ENCODE results near the gene ELF3. TPM values are rescaled to one million over a fixed set of nuclear protein-coding genes. Genes with fewer than 3 reads are reported as not detected.

Gene ELF3
- total RNA-seq, result under 1 TPM in 3 of 4 donors, not detected in 1; 0.17 to 0.44 (median 0.38) TPM

DNA sequence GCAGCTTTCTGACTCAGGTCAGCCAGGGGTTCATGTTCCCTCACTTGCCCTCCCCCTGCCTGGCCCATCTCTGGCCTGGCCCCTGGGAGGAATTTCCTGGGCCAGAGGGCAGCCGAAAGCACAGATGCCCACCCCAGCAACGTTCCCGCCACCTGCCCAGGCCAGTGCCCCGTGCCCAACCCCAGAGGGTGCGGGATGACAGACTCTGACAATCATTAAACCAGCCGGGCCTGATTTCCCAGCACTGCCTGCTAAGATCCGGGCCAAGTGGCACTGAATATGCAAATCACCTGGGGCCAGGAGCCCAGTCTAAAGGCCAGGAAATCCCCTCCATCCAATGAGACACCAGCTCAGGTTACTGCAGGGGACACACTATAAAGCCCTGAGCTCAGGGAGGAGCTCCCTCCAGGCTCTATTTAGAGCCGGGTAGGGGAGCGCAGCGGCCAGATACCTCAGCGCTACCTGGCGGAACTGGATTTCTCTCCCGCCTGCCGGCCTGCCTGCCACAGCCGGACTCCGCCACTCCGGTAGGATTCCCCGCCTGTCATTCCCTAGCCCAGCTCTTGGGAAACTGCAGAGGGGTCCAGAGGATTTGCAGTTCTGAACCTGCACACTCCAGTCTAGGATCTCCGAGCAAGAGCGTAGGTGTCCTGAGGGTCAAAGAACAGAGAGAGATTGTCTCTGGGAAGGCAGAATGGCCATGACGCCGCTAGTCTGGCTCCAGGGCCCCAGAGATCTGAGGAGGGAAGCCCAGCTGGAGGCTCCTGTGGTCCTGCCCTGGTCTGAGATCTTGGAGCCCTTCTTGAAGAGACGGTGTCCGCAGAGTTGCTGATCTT lies at the start of gene ELF3:
Gene ELF3 (plus strand): TSS at position 408 of the 836 bp plus-strand sequence. CDS start 550 bp downstream, outside the sequence.
- TF ChIP-seq CTCF (IDR thresholded peaks at IDR 0.05; ENCODE audit: low read depth), result no peak

DNA sequence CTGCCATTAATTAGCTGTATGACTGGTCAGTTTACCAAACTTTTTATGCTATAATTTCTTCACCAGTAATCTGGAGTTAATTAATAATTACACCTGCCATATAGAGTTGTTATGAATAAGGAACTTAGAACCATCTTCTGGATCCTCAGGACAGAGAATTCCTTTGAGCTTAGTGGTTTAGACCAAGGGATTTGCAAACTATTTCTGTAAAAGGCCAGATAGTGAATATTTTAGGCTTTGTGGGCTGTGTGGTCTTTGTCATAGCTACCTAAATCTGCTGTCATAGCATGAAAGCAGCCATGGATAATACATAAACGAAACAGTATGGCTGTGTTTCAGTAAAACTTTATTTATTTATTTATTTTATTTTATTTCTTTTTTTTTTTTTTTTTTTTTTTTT lies 46.1 kb upstream of the ELF3 start:
- no peak for TF ChIP-seq CTCF (IDR thresholded peaks at IDR 0.05; ENCODE audit: low read depth)

DNA sequence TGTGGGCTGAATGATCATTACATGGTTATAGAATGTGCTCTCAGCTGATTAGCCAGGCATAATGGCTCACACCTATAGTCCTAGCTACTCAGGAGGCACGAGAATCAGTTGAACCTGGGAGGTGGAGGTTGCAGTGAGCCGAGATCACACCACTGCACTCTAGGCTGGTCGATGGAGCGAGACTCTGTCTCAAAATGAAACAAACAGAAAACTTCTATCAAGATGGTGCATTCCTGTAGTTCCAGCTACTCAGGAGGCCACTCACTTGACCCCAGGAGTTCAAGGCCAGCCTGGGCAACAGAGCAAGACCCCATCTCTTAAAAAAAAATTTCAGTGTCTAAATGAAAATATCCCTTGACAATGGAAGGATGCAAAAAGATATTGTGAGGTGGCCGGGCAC lies 44.2 kb upstream of the ELF3 start:
- TF ChIP-seq CTCF (IDR thresholded peaks at IDR 0.05; ENCODE audit: low read depth), result no peak

GRCh38 chr1:201968202-201968925 lies 42.0 kb upstream of the ELF3 start:
- TF ChIP-seq CTCF (IDR thresholded peaks at IDR 0.05; ENCODE audit: low read depth), result no peak

DNA sequence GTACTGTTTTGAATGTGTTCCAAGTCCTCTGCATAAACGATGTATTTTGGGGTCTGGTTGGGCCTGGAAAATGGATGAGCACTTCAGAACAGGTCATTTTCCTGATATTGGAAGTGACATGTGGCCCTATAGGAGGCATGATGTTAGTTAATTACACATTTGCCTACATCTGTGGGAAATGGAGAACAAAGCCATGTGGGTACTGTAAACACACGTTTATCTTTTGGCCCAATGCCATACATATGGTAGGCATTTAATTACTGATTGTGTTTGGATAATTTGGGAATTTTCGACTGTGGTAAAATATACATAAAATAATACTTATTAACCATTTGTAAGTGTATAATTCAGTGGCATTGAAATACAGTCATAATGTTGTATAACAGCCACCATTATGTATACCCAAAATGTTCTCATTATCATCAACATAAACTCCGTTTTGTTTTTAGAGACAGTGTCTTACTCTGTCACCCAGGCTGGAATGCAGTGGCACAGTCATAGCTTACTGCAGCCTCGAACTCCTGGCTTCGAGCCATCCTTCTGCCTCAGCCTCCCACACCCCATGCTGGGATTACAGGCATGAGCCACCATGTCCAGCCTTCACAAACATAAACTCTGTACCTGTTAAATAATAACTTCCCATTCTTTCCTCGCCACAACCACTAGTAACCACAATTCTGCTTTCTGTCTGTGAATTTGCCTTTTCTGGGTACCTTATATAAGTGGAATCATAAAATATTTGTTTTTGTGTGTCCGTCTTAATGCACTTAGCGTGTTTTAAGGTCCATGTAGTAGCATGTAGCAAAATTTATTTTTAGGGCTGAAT lies 39.8 kb upstream of the ELF3 start:
- TF ChIP-seq CTCF (IDR thresholded peaks at IDR 0.05; ENCODE audit: low read depth), result no peak

DNA sequence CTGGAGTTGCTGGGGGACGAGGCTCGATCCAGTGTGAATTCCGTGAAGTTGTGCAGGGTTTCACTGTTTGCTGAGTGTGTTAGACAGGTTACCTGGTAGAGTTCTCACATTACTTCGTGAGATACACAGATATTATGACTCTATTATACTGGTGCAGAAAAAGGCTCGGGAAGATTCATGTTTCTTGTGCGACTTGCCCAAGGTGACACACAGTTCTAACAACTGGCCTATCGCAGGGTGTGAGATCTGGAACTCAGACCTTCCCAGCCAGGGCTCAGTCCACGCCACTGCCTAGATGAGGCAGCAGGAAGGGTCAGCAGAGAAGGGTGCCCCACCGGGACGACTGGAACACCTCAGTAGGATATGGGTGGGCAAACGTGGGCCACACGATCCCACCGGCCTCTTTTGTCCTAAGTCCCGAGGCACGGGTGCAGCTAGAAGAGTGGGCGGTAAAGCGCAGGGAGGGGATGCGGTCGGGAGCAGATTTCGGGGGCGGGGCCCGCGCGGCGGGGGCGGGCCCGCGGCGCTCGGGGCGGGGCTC lies 28.2 kb upstream of the ELF3 start:
- TF ChIP-seq CTCF (IDR thresholded peaks at IDR 0.05; ENCODE audit: low read depth), result no peak

Measured in subcutaneous adipose tissue (tissue), 4 donors.